ENCODE measurements around the gene GRK4.
"Not testable (repeated sequence)": the region's sequence is repeated elsewhere in the genome, so short reads cannot be mapped to it uniquely, and the experiment has no call there.

GRK4 gene

GRCh38 chr4:2963175-2963965 lies at the start of gene GRK4, which contains the start of gene NOP14:
Gene GRK4, plus strand, starts transcription at chr4:2963571. Its CDS starts 500 bp downstream, at chr4:2964071.
Gene NOP14, minus strand, starts transcription at chr4:2963406. Its CDS starts 87 bp downstream, at chr4:2963319.
- peak within 1 kb of the TSS; percentile 82 for H3K4me3 ChIP-seq (ENCODE audit: severe bottlenecking)
- H3K27ac ChIP-seq (ENCODE audit: poor library complexity, severe bottlenecking) = peak within 1 kb of the TSS; percentile 45
- H3K36me3 ChIP-seq (ENCODE audit: low read depth) = peaks cover 20% of the 10 kb centered on the region
- TF ChIP-seq, protein P1, sequence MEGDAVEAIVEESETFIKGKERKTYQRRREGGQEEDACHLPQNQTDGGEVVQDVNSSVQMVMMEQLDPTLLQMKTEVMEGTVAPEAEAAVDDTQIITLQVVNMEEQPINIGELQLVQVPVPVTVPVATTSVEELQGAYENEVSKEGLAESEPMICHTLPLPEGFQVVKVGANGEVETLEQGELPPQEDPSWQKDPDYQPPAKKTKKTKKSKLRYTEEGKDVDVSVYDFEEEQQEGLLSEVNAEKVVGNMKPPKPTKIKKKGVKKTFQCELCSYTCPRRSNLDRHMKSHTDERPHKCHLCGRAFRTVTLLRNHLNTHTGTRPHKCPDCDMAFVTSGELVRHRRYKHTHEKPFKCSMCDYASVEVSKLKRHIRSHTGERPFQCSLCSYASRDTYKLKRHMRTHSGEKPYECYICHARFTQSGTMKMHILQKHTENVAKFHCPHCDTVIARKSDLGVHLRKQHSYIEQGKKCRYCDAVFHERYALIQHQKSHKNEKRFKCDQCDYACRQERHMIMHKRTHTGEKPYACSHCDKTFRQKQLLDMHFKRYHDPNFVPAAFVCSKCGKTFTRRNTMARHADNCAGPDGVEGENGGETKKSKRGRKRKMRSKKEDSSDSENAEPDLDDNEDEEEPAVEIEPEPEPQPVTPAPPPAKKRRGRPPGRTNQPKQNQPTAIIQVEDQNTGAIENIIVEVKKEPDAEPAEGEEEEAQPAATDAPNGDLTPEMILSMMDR (IDR thresholded peaks at IDR 0.05; ENCODE audit: poor library complexity, severe bottlenecking) = peak; percentile 9
- ATAC-seq (ENCODE audit: low read depth) (peak; percentile 92), DNase-seq (ENCODE audit: low spot score) (peak; percentile 98)
- no peaks in the 10 kb centered on the region for H3K9me3 ChIP-seq (ENCODE audit: severe bottlenecking)
- H3K27me3 ChIP-seq (ENCODE audit: insufficient read depth, poor library complexity, severe bottlenecking) = no peaks in the 10 kb centered on the region
- peaks cover 7% of the 10 kb centered on the region for H3K4me1 ChIP-seq (ENCODE audit: insufficient read depth, poor library complexity, severe bottlenecking)

DNA sequence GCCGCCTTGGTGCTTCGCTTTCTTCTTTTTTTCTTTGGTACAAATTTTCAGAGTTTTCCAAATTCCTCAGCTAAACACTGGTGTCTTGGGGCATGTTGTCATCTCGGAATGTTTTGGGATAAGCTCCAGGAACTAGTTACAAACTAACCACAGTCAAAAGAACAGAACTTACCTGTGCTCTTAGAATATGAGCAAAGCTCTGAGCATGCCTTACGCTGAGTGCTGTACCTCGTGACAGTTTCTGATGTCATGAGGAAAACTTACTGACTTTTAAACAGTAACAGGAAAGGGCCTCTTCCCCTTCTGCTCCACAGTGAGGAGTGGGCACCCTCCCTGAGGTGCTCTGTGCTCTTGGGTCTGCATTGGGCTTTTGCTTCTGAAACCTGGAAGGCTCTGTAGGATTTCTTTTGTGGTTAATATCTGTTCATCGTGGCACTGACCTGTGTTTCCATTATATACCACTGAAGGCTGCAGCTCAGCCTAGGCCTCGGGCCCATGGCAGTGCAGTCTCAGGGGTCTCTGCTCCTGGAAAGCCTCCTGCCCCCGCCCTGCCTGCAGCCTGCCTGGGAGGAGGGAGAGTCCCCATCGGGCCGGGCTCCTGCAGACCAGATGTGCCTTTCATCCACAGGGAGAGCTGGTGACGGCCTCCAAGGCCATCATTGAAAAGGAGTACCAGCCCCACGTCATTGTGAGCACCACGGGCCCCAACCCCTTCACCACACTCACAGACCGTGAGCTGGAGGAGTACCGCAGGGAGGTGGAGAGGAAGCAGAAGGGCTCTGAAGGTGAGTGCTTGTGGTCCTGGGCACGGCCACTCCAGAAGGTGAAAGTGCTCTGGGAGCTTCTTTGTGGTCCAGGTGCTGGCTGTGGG lies 48.9 kb upstream of the GRK4 start:
- Histone ChIP-seq H3K27me3 (ENCODE audit: insufficient read depth, poor library complexity, severe bottlenecking) (no peaks in the 10 kb centered on the region), H3K27ac (ENCODE audit: poor library complexity, severe bottlenecking) (no peak overlapping the region), H3K36me3 (ENCODE audit: low read depth) (peaks cover 51% of the 10 kb centered on the region), H3K4me1 (ENCODE audit: insufficient read depth, poor library complexity, severe bottlenecking) (no peaks in the 10 kb centered on the region), H3K4me3 (ENCODE audit: severe bottlenecking) (no peak overlapping the region), H3K9me3 (ENCODE audit: severe bottlenecking) (peaks cover 2% of the 10 kb centered on the region)
- TF ChIP-seq, protein P1 (IDR thresholded peaks at IDR 0.05; ENCODE audit: poor library complexity, severe bottlenecking) = no peak
- ATAC-seq (ENCODE audit: low read depth) (no peak), DNase-seq (ENCODE audit: low spot score) (no peak)

- H3K36me3 ChIP-seq (ENCODE audit: low read depth) = peaks cover 38% of the 10 kb centered on the region
- no peaks in the 10 kb centered on the region for H3K4me1 ChIP-seq (ENCODE audit: insufficient read depth, poor library complexity, severe bottlenecking)
- TF ChIP-seq, protein P1 (IDR thresholded peaks at IDR 0.05; ENCODE audit: poor library complexity, severe bottlenecking) = no peak
- H3K9me3 ChIP-seq (ENCODE audit: severe bottlenecking) = peaks cover 3% of the 10 kb centered on the region
- DNase-seq (ENCODE audit: low spot score) (no peak), ATAC-seq (ENCODE audit: low read depth) (no peak)
- H3K27me3 ChIP-seq (ENCODE audit: insufficient read depth, poor library complexity, severe bottlenecking) = no peaks in the 10 kb centered on the region
- no peak overlapping the region for H3K4me3 ChIP-seq (ENCODE audit: severe bottlenecking)
- no peak overlapping the region for H3K27ac ChIP-seq (ENCODE audit: poor library complexity, severe bottlenecking)
Measured at GRCh38 chr4:2915789-2916188, 47.6 kb upstream of the GRK4 start.

GRCh38 chr4:2916696-2917095 lies 46.7 kb upstream of the GRK4 start:
- not testable (repeated sequence) for H3K9me3 ChIP-seq (ENCODE audit: severe bottlenecking); H3K4me3 ChIP-seq (ENCODE audit: severe bottlenecking); DNase-seq (ENCODE audit: low spot score); ATAC-seq (ENCODE audit: low read depth); H3K27ac ChIP-seq (ENCODE audit: poor library complexity, severe bottlenecking); H3K4me1 ChIP-seq (ENCODE audit: insufficient read depth, poor library complexity, severe bottlenecking); H3K27me3 ChIP-seq (ENCODE audit: insufficient read depth, poor library complexity, severe bottlenecking)
- H3K36me3 ChIP-seq (ENCODE audit: low read depth) = peaks cover 35% of the 10 kb centered on the region

GRCh38 chr4:2918300-2918699 lies 45.1 kb upstream of the GRK4 start:
- not testable (repeated sequence) for ATAC-seq (ENCODE audit: low read depth); DNase-seq (ENCODE audit: low spot score); H3K4me3 ChIP-seq (ENCODE audit: severe bottlenecking); H3K4me1 ChIP-seq (ENCODE audit: insufficient read depth, poor library complexity, severe bottlenecking); H3K27ac ChIP-seq (ENCODE audit: poor library complexity, severe bottlenecking); H3K27me3 ChIP-seq (ENCODE audit: insufficient read depth, poor library complexity, severe bottlenecking); H3K9me3 ChIP-seq (ENCODE audit: severe bottlenecking)
- H3K36me3 ChIP-seq (ENCODE audit: low read depth) = peaks cover 32% of the 10 kb centered on the region

- not testable (repeated sequence) for H3K9me3 ChIP-seq (ENCODE audit: severe bottlenecking); H3K27me3 ChIP-seq (ENCODE audit: insufficient read depth, poor library complexity, severe bottlenecking); DNase-seq (ENCODE audit: low spot score); H3K4me3 ChIP-seq (ENCODE audit: severe bottlenecking); H3K27ac ChIP-seq (ENCODE audit: poor library complexity, severe bottlenecking); H3K4me1 ChIP-seq (ENCODE audit: insufficient read depth, poor library complexity, severe bottlenecking); ATAC-seq (ENCODE audit: low read depth)
- peaks cover 35% of the 10 kb centered on the region for H3K36me3 ChIP-seq (ENCODE audit: low read depth)
Measured at GRCh38 chr4:2918714-2919113, 44.7 kb upstream of the GRK4 start.

DNA sequence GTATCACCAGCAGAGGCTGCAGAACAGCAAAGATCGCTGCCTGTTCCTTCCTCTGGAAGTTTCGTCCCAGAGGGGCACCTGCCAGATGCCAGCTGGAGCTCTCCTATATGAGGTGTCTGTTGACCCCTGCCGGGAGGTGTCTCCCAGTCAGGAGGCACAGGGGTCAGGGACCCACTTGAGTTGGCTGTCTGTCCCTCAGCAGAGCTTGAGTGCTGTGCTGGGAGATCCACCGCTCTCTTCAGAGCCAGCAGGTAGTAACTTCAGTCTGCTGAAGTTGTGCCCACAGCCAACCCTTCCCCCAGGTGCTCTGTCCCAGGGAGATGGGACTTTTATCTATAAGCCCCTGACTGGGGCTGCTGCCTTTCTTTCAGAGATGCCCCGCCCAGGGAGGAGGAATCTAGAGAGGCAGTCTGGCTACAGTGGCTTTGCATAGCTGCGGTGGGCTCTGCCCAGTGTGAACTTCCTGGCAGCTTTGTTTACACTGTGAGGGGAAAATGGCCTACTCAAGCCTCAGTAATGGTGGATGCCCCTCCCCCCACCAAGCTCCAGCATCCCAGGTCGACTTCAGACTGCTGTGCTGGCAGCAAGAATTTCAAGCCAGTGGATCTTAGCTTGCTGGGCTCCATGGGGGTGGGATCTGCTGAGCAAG lies 40.8 kb upstream of the GRK4 start:
- not testable (repeated sequence) for ATAC-seq (ENCODE audit: low read depth); H3K4me1 ChIP-seq (ENCODE audit: insufficient read depth, poor library complexity, severe bottlenecking); H3K9me3 ChIP-seq (ENCODE audit: severe bottlenecking); H3K27me3 ChIP-seq (ENCODE audit: insufficient read depth, poor library complexity, severe bottlenecking); H3K4me3 ChIP-seq (ENCODE audit: severe bottlenecking); DNase-seq (ENCODE audit: low spot score)
- H3K36me3 ChIP-seq (ENCODE audit: low read depth) = peaks cover 35% of the 10 kb centered on the region
- peak overlapping the region; percentile 32 for H3K27ac ChIP-seq (ENCODE audit: poor library complexity, severe bottlenecking)
